GM19043 (cell line): ENCODE data around the gene SLC24A3.
"Not testable (repeated sequence)": the region's sequence is repeated elsewhere in the genome, so short reads cannot be mapped to it uniquely, and the experiment has no call there.

Source experiments
- ATAC-seq: cut with Tn5 transposase; IDR thresholded peaks from one replicate; pipeline ENCODE4 v1.9.1; 2021; ENCODE audit warnings: low read depth; ENCODE audit not compliant: unreplicated experiment

The SLC24A3 gene

DNA sequence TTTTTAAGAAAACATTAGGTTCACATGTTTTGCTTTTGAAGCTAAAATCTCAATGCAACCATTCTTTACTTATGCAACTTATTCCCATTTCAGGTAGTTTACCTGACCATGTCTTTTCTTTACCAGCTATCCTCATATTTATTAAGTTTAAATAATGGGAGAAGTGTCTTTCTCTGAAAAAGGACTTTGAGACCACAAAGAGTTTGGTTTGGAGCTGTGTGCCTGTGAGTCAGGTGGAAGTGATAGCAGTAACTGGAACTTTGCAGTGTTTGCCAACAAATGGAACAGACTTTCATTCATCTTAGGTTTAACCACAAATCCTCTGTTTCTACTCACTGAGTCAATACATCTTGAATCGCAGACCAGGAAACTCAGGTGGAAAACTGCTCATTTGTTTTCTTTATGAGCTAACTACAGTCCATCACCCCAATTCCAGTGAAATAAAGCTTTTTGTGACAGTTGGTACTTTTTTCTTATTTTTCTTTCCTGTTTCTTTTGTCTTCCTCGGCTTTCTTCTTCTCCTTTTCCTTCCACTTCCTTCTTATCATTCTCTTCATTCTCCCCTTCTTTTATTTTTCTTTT, 397.3 kb downstream of the SLC24A3 start:
- no peak for ATAC-seq

DNA sequence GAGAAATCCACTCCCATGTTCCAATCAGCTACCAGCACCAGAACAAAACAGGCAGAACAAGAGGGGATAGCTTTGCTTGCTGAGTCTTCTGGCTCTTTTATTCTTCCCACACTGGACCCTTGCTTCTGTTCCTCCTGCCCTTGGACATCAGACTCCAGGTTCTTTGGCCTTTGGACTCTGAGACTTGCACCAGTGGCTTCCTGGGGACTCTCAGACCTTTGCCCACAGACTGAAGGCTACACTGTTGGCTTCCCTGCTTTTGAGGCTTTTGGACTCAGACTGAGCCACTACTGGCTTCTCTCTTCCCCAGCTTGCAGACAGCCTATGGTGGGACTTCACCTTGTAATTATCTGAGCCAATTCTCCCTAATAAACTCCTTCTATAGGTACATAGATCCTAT, 403.2 kb downstream of the SLC24A3 start:
- ATAC-seq = no peak

DNA sequence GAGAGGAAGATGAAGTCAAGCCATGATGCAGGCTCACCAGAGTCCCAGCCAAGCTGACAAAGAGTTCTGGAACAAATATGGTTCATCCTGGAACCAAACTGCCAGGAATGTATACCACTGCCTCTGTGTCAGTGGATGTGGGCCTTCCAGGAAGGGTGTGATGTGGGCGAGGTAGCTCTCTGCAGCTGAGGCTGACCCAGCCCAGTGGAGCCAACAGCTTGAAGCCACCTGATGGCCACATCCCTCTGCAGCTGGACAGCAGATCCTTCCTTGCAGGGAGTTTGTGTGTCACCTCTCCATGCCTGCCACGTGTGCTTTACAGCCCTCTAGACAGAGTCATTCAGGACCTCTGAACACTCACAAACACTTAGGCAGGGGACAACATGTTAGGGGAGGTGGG, 403.6 kb downstream of the SLC24A3 start:
- no peak for ATAC-seq

DNA sequence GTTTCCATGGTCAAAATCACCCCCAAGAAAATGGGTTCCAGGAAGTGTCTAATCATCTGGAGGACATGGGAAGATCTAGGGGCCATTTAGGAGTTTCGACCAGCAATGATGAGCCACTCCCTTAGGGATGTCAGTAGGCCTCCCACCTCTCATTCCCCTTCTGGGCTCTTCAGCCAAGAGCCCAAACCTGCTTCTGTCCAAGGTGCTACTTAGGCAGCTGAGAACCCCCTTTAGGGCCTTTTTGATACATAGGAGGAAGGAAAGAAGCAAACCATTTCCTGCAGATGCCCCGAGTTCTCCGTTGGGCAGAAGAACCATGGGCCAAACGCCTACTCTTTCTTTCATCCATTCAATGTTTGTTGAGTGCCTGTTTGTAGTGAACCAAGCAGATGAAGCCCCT, 404.2 kb downstream of the SLC24A3 start:
- ATAC-seq = no peak

DNA sequence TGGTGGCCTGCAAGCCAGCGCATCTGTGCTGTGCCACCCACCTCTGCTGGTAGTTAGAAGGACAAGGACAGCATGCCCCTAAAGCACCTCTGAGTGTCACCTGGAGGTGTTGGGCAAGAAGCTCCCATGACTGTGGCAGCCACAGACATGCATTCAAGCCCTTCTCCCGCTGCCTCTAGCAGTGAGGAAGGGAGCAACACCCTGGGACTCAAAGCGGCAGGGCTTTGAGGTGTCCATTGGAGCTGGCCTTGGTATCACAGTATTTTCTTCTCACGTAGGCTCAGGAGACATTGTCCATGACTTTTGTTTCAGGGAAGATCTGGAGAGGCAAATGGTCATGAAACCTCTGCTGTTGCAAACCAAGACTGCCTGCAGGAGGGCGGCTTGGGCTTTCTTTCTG, 404.8 kb downstream of the SLC24A3 start:
- no peak for ATAC-seq

DNA sequence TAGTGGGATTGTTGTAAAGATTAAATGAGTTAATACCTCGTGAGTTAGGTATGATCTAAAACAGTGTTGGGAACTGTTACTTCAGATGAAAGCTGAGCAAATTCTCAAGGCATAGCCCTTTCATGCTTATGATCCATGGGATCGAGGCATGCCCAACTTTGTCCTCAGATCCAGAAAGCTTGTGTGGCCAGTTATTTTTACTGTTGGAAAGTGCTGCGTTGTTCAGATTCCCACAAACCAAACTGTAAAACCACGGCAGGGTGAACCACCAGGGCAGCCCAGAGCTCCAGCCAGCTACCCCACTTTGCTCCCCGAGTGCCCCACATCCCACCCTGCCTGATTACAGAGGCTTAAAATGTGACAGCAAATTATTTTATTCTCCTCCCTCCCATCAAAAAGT, 406.3 kb downstream of the SLC24A3 start:
- no peak for ATAC-seq

DNA sequence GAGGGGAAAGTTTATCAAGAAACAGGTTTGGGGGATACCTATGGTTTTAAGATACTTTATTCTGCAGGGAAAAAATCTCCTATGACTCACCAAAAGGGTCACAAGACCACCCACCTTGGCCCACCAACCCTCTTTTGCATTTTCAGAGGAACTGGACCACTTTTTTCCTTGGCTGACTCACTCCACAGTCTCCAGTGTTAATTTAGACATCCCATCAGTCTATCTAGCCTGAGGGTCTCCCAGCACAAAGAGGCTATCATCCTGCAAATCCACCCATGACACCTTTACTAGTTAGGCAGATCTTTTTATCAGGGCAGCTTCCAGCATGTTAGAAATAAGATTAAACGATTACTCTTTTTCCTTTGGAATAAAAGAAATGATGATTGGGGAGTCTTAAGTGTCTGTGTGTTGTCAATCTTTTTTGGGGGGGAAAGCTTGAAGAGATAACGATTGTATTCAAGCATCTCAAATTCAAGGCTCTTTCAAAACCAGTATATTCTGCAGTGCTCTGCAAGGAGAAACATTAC, 407.5 kb downstream of the SLC24A3 start:
- ATAC-seq = no peak

DNA sequence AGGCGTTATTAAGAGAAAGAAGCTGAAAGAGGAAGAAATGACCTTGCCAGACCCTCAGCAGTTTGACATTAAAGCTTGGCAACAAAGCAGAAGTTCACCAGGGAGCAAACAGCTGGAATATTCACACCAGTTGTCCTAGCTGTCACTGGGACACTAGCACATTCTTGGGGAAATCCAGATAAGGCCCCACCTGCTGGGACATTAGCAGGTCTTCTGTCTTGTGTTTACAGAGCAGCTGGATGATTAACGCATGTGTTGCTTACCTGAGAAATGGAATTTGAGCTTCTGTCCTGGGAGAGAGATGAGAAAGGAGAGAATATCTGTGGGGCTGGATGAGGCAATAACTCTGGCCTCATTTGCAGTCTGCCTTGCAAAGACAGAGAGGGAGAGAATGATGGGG, 408.0 kb downstream of the SLC24A3 start:
- no peak for ATAC-seq

DNA sequence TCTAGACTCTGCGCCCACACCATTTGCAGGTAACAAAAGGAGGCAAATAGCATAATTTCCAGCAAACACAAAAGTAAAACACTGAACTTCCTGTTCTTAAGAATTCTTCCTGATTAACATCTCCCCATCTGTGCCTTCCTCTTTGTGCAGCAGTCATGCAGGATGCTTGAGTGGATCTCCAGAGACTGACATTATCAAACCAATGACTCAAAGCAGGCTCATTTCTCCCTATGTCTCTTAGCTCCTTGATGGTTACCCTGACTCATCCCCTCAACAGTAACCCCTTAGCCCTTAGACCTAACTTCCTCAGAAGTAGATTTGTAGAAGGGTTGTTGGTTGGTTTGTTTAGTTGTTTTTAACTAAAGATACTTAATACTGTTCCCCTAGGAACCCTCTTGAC, 408.6 kb downstream of the SLC24A3 start:
- no peak for ATAC-seq

DNA sequence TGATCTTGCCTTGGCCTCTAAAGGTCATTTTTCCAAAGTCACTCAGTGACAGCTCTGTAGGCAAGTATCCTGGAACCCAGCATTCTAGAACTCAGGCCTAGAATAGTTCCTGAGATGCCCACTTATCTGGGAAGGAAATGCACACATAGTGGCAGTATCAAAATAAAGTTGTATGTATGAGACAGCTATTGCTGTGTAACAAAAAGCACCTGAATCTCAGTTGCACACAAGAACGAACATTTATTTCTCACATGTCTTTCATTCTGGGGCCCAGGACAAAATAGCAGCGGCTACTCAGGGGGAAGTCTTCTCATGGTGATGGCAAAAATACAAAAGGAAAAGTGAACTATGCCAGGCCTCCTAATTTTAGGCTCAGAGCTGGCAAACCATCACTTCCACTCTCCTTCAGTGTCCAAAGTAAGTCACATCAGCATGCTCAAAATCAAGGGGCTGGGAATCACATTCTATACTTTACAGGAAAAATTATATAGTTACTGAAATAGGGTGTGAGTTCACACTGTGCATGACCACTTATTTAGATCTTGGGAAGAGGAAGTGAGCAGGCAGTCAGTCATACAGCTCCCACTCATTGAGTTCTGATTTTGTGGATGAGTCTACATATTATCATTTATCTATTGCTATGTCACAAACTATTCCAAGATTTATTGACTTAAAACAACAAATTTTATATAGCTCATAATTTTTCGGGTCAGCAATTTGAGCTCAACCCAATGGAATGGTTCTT, 412.0 kb downstream of the SLC24A3 start:
- no peak for ATAC-seq

DNA sequence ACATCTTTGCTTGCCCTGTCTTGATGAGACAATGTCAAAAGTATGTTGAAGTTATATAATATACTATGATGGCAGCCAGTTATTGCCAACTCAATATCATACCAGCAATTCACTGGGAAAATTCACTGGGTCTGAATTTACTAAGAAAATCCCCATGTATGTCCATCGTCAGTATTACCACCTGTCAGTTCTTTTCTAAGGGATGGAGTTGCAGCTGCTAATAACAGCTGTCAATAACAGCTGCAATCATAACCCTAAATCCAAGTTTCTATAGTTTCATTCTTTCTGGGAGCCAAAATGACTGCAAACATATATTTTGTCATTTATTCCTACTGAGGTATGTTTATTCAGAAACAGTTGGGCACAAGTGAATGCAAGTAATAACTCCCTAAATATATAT, 413.0 kb downstream of the SLC24A3 start:
- ATAC-seq = no peak

DNA sequence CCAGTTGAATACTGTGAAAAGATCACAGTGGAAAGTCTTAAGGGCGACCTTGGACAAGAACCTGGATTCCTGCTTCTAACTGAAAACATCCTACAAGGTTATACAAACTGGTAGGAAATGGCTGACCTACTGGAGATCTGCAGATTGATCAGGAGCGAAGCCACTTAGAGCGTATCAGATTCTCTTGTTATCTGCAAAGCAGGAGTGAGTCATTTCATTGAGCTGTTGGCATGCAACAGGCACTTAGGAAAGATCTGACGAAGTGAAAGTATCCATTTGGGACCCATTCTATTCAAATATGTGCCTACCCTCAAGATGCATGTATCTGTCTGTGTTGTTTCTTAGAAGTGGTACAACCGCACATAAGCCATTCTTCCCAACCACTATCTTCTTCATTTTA, 414.5 kb downstream of the SLC24A3 start:
- no peak for ATAC-seq

DNA sequence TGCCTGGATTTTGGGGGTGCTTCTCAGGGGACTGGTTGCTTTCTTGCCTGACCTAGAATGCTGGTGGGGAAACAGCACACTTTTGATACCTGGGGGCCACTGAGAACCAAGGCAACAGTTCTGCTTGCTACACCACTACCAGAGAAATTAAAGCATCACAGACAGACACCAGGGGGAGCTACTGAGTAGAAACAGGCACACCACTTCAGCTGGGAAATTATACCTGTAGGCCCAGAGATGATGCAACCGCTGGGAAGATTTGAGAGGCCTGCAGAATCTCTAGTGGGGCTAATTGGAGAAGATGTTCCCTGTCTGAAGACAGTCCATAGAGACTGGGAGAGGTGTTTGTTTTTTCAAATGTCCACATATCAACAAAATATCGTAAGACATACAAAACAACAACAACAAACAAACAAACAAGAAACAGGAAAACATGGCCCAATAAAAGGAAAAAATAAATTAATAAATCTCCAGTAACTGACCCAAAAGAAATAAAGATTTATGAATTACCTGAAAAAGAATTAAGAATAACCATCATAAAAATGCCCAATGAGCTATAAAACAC, 416.2 kb downstream of the SLC24A3 start:
- ATAC-seq = no peak

DNA sequence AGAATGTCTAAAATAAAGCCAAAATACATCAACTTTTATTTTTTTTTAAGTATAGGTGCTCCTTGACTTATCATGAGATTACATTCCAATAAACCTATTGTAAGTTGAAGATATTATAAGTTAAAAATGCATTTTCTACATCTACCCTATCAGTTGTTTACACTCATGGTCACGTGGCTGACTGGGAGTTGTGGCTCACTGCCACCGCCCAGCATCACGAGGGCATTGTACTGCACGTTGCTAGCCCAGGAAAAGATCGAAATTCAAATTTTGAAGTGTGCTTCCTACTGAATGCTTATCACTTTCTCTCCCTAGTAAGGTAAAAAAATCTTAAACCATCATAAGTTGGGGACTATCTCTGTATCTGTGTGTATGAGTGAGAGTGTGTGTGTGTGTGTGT, 419.0 kb downstream of the SLC24A3 start:
- no peak for ATAC-seq

DNA sequence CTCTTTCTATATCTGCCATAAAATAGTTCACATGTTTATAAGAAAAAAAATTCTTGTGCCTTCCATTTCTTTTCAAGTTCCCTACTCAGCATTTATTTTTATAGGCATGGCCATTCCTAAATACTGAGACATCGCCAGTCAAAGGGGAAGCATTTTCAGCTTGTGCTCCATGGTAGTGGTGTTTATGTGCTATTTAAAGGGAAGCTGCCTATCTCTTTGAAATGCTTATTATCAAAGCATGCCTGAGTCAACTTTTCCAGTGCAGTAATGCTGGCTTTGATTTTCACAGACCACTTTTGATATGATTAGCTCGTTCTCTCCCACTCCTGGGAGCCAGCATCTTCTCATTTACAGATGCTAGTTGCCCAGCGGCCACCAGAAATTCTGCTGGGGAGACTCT, 421.5 kb downstream of the SLC24A3 start:
- no peak for ATAC-seq

DNA sequence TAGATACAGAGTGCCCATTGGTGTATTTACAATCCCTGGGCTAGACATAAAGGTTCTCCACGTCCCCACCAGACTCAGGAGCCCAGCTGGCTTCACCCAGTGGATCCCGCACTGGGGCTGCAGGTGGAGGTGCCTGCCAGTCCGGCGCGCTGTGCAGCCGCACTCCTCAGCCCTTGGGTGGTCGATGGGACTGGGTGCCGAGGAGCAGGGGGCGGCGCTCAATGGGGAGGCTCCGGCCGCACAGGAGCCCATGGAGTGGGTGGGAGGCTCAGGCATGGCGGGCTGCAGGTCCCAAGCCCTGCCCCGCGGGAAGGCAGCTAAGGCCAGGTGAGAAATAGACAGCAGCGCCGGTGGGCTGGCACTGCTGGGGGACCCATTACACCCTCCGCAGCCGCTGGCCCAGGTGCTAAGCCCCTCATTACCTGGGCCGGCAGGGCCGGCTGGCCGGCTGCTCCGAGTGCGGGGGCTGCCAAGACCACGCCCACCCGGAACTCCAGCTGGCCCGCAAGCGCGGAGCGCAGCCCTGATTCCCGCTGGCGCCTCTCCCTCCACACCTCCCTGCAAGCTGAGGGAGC, 427.1 kb downstream of the SLC24A3 start:
- ATAC-seq = not testable (repeated sequence)

DNA sequence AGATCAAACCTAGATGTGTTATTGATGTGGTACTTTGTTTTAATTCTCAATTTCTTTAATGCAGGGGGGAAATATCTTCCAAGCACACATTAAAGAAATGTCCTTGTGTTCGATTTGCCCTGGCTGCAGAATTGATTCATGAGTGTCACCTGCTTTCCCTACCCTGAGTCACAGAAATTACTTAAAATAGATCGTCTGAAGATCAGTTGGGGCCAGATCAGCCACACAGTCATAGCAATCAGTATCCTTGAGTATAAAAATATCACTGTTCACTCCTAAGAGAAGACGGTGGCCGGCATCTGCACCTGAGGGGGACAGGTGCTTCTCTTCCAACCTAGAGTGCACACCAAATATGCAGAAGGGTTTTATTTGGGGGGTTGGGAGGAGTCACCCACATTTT, 430.4 kb downstream of the SLC24A3 start:
- no peak for ATAC-seq

DNA sequence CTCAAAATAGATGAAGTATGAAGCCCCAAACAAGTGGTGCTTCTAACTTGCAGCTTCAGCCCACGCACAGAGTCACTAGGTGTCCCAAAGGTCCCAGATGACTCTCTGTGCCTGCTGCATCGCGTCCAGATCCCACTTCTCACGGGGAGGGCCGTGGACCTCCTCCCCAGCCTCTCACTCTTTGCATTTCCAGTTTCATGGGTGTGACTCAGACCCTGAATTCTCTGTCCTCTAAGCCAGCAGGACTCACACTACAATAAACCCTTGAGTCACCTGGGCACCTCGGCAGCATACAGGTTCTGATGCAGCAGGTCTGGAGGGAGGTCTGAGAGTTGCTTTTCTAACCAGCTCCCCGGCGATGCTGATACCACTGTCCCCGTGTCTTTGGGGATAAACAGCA, 431.6 kb downstream of the SLC24A3 start:
- ATAC-seq = no peak

DNA sequence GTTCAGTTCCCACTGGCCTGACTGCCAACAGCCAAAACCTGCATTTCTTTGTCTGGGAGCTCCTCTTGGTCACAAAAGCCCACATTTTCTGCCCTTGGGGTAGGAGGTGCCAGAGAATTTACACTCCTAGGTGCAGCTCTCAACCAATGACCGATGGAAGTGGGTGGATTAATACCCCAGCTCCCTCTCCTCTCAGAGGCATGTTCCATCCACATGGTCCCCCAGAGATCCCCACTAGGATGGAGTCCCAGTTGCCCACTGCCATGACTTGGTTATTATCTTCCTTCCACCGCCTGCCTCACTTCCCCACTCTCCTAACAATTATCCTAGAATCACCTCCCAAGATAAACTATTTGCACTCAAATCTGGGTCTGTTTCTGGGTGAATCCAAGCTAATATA, 434.5 kb downstream of the SLC24A3 start:
- ATAC-seq = no peak

DNA sequence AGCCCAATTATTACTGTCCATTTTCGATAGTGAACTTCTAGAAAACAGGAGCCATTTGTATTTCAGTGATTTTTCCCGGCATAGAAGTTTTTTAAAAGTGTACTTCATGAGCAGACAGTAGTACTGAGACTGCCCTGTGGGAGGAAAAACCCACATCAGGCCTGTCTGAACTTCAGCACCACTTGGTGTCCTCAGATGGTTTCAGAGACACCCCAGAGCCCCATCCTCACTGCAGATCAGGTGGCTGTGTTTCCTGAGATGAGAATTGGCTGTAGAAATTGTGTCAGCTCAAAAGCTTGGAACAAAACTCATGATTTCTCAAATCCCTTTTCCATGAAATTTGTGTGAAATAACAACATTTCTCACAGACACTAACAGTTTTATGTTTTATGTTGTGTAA, 435.6 kb downstream of the SLC24A3 start:
- ATAC-seq = no peak

DNA sequence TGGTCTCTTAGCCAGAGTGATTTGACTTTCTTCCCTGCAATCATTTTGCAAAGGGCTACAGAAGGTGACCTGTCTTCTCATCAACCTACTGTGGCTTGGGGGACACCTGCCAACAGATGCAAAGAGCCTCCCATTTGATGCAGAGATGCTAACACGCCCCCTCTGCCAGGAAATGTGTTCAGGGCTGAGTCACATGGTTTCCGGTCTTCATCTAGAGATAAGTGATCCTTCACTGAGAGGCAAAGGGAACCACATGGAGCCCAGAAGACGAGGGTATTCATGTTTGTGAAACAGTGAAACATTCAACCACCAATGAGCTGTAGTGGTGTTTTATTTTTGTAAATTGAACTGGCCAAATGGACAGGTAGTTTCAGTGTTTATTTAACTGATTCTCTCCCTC, 436.6 kb downstream of the SLC24A3 start:
- no peak for ATAC-seq

DNA sequence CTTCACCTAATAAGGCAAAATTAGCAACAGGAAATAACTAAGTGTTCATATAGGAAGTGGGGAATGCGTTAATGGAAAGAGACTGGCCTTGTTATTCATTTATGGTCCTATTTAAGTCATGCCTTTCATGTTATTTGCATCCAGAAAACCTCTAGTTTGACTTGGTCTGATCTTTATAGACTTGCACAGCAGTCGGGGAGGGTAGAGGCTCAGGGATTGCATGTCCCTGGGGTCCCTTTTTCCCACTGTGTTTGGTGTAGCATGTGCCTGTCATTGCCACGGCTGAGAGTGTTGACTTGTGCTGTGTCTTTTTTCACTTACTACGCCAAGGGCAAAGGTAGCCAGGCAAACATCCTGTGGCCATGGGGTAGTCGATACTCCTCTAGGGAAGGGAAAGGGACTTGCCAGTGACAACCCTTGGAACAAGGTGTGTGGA, 440.2 kb downstream of the SLC24A3 start:
- ATAC-seq = peak; percentile 59
